H9 (cell line): Measurements from ENCODE around the gene PRODH. TPM values are rescaled to one million over a fixed set of nuclear protein-coding genes. Genes with fewer than 3 reads are reported as not detected.
"Not testable (repeated sequence)": the region's sequence is repeated elsewhere in the genome, so short reads cannot be mapped to it uniquely, and the experiment has no call there.

Source experiments
- DNase-seq: peaks from one replicate; pipeline ENCODE4 v3.0.0-alpha.2; 2017
- H2AFZ ChIP-seq: one replicate; pipeline ENCODE4 v1.6.1; 2013; ENCODE audit warnings: mild to moderate bottlenecking, low read length, control low read depth, moderate library complexity
- H2AK5ac ChIP-seq: 2 replicates; pipeline ENCODE4 v1.6.1; 2013; ENCODE audit warnings: low read length, control low read depth, mixed read lengths; ENCODE audit not compliant: insufficient read length
- H2BK120ac ChIP-seq: one replicate; pipeline ENCODE4 v1.6.1; 2013; ENCODE audit warnings: low read depth, mild to moderate bottlenecking, low read length, control low read depth, inconsistent platforms; ENCODE audit not compliant: poor library complexity, severe bottlenecking
- H2BK12ac ChIP-seq: 2 replicates; pipeline ENCODE4 v1.6.1; 2013; ENCODE audit warnings: low read length, control low read depth, mixed read lengths, low read depth; ENCODE audit not compliant: insufficient read length
- H2BK15ac ChIP-seq: 2 replicates; pipeline ENCODE4 v1.6.1; 2013; ENCODE audit warnings: low read depth, low read length, control low read depth
- H2BK20ac ChIP-seq: one replicate; pipeline ENCODE4 v1.6.1; 2013; ENCODE audit warnings: low read depth, mild to moderate bottlenecking, low read length, control low read depth, inconsistent platforms; ENCODE audit not compliant: poor library complexity, severe bottlenecking
- H2BK5ac ChIP-seq: 2 replicates; pipeline ENCODE4 v1.6.1; 2013; ENCODE audit warnings: low read length, control low read depth, mixed read lengths; ENCODE audit not compliant: insufficient read length
- H3K14ac ChIP-seq: 2 replicates; pipeline ENCODE4 v1.6.1; 2013; ENCODE audit warnings: low read length, control low read depth; ENCODE audit not compliant: insufficient read depth
- H3K18ac ChIP-seq: 2 replicates; pipeline ENCODE4 v1.6.1; 2013; ENCODE audit warnings: low read depth, mild to moderate bottlenecking, mixed read lengths, low read length, control low read depth; ENCODE audit not compliant: insufficient read length
- H3K23ac ChIP-seq: 2 replicates; pipeline ENCODE4 v1.6.1; 2013; ENCODE audit warnings: low read length, control low read depth, mixed read lengths, low read depth; ENCODE audit not compliant: insufficient read length
- H3K23me2 ChIP-seq: 2 replicates; pipeline ENCODE4 v1.6.1; 2013; ENCODE audit warnings: low read depth, mild to moderate bottlenecking, mixed read lengths, low read length, control low read depth; ENCODE audit not compliant: insufficient read length, poor library complexity, severe bottlenecking
- H3K27ac ChIP-seq: 2 replicates; pipeline ENCODE4 v1.5.1; 2013; ENCODE audit warnings: low read length, control low read depth, mixed read lengths, low read depth; ENCODE audit not compliant: insufficient read length
- H3K27me3 ChIP-seq: 2 replicates; pipeline ENCODE4 v1.6.1; 2013; ENCODE audit warnings: low read length, control low read depth, inconsistent platforms; ENCODE audit not compliant: insufficient read depth
- H3K4ac ChIP-seq: 2 replicates; pipeline ENCODE4 v1.6.1; 2013; ENCODE audit warnings: low read depth, mild to moderate bottlenecking, control low read depth, inconsistent platforms, low read length, moderate library complexity
- H3K4me1 ChIP-seq: 2 replicates; pipeline ENCODE4 v1.6.1; 2013; ENCODE audit warnings: low read length, control low read depth, inconsistent platforms; ENCODE audit not compliant: insufficient read depth
- H3K4me2 ChIP-seq: 2 replicates; pipeline ENCODE4 v1.6.1; 2013; ENCODE audit warnings: low read length, control low read depth, mixed read lengths; ENCODE audit not compliant: insufficient read length, insufficient read depth
- H3K56ac ChIP-seq: 2 replicates; pipeline ENCODE4 v1.6.1; 2013; ENCODE audit warnings: low read depth, mild to moderate bottlenecking, mixed read lengths, low read length, control low read depth; ENCODE audit not compliant: insufficient read length
- H3K79me1 ChIP-seq: 2 replicates; pipeline ENCODE4 v1.6.1; 2013; ENCODE audit warnings: low read depth, mild to moderate bottlenecking, moderate library complexity, low read length, control low read depth, inconsistent platforms; ENCODE audit not compliant: insufficient read depth, poor library complexity, severe bottlenecking
- H3K79me2 ChIP-seq: 2 replicates; pipeline ENCODE4 v1.6.1; 2013; ENCODE audit warnings: low read length, control low read depth, inconsistent platforms; ENCODE audit not compliant: insufficient read depth
- H3K9ac ChIP-seq: 2 replicates; pipeline ENCODE4 v1.6.1; 2013; ENCODE audit warnings: low read length, control low read depth, mixed read lengths; ENCODE audit not compliant: insufficient read length; ENCODE audit errors: extremely low read depth
- H3K9me3 ChIP-seq: one replicate; pipeline ENCODE4 v1.6.1; 2013; ENCODE audit warnings: low read depth, low read length, inconsistent platforms; ENCODE audit not compliant: control insufficient read depth
- H3T11ph ChIP-seq: one replicate; pipeline ENCODE4 v1.6.1; 2013; ENCODE audit warnings: mild to moderate bottlenecking, low read length, control low read depth, inconsistent platforms
- H4K20me1 ChIP-seq: one replicate; pipeline ENCODE4 v1.6.1; 2013; ENCODE audit not compliant: control insufficient read depth, insufficient read length, insufficient read depth
- H4K5ac ChIP-seq: 2 replicates; pipeline ENCODE4 v1.6.1; 2013; ENCODE audit warnings: low read depth, mild to moderate bottlenecking, mixed read lengths, low read length, control low read depth; ENCODE audit not compliant: insufficient read length
- H4K8ac ChIP-seq: replicated peaks from 2 replicates; pipeline ENCODE4 v1.6.1; 2013; ENCODE audit warnings: low read length, control low read depth, mixed read lengths, low read depth; ENCODE audit not compliant: insufficient read length
- H4K91ac ChIP-seq: 2 replicates; pipeline ENCODE4 v1.6.1; 2013; ENCODE audit warnings: low read depth, mild to moderate bottlenecking, moderate library complexity, mixed read lengths, low read length, control low read depth; ENCODE audit not compliant: insufficient read length
- H3K27ac Mint-ChIP-seq, 3 experiments: 2 replicates in 2 of 3; 3 replicates in 1 of 3; pipeline ENCODE4 v1.8.0; 2020 to 2021; ENCODE audit warnings: mixed read lengths in 3 of 3, mild to moderate bottlenecking in 1 of 3, moderate library complexity in 1 of 3
- H3K27me3 Mint-ChIP-seq: 2 replicates; pipeline ENCODE4 v1.8.0; 2021; ENCODE audit warnings: low read depth, mild to moderate bottlenecking, moderate library complexity, mixed read lengths
- H3K36me3 Mint-ChIP-seq, 3 experiments: 2 replicates in 2 of 3; 3 replicates in 1 of 3; pipeline ENCODE4 v1.8.0; 2020 to 2021; ENCODE audit warnings: low read depth in 3 of 3, mixed read lengths in 3 of 3; ENCODE audit not compliant: insufficient read depth in 1 of 3
- H3K4me1 Mint-ChIP-seq, 2 experiments: 2 replicates each; pipeline ENCODE4 v1.8.0; 2020; ENCODE audit warnings: mixed read lengths in 2 of 2
- H3K4me3 Mint-ChIP-seq, 2 experiments: 2 replicates in 1 of 2; 3 replicates in 1 of 2; pipeline ENCODE4 v1.8.0; 2020 to 2021; ENCODE audit warnings: mild to moderate bottlenecking in 2 of 2, mixed read lengths in 2 of 2, moderate library complexity in 1 of 2
- H3K9me3 Mint-ChIP-seq, 2 experiments: 2 replicates in 1 of 2; 3 replicates in 1 of 2; pipeline ENCODE4 v1.8.0; 2020; ENCODE audit warnings: mild to moderate bottlenecking in 2 of 2, mixed read lengths in 2 of 2, moderate library complexity in 1 of 2
- WGBS: extraction: QIAGEN DNeasy Blood & Tissue Kit; methylation state at CpG from one replicate; pipeline ENCODE4 v1.1.7; 2013; ENCODE audit warnings: missing lambda C conversion rate, low lambda C conversion rate, mixed read lengths; ENCODE audit not compliant: insufficient read length; ENCODE audit errors: extremely low coverage; 5-methylcytosine and 5-hydroxymethylcytosine counted together
- total RNA-seq: library from RNA; stranded (reverse); gene quantifications from 2 replicates; pipeline ENCODE4 v1.2.1, GENCODE V29; 2021

Gene PRODH
- total RNA-seq, 1 experiment from 2014 or later: 51.2 TPM

DNA sequence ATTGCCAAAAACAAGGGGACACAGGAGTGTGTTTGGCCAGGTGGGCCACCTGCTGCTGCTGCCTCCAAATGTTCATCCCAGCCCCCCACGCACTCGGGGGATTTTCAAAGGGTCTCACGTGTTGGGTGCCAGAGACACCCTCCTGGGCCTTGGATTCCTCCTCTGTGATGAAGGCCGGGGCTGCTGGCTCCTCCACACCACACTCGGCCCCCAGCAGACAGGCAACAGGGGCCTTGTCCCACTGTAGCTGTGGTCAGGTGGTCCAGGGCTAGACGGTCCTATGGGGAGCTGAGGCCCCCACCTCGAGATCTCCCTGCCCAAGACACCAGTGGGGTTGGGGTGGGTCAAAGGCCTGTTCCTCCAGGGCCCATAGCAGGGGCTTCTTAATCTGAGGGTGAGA lies 25.1 kb upstream of the PRODH start:
- H2BK5ac ChIP-seq, H3K36me3 Mint-ChIP-seq, H2AFZ ChIP-seq, H2BK20ac ChIP-seq, H3K4me3 Mint-ChIP-seq, DNase-seq, H3K9me3 ChIP-seq, H2AK5ac ChIP-seq, H3K23ac ChIP-seq, H3K27me3 ChIP-seq, H2BK15ac ChIP-seq, H3K23me2 ChIP-seq, H3K4me1 ChIP-seq, H3K27ac ChIP-seq, H4K5ac ChIP-seq, H3K79me2 ChIP-seq, H3K9ac ChIP-seq, H3K27me3 Mint-ChIP-seq, H3K14ac ChIP-seq, H3K79me1 ChIP-seq, H3K4me2 ChIP-seq, H2BK12ac ChIP-seq, H3K4ac ChIP-seq, H2BK120ac ChIP-seq, H3K56ac ChIP-seq, H3K9me3 Mint-ChIP-seq, H3K18ac ChIP-seq, H4K20me1 ChIP-seq, H3T11ph ChIP-seq, H4K91ac ChIP-seq, H4K8ac ChIP-seq: not testable (repeated sequence)
- Mint-ChIP-seq H3K27ac (peak overlapping the region in 1 of 3 experiments; percentile 52; a peak in 1 of 7 replicates), H3K4me1 (peaks cover 7 to 14% of the 10 kb centered on the region in 2 experiments)
- WGBS: no CpG with 5 or more reads among the region's 7 CpGs

DNA sequence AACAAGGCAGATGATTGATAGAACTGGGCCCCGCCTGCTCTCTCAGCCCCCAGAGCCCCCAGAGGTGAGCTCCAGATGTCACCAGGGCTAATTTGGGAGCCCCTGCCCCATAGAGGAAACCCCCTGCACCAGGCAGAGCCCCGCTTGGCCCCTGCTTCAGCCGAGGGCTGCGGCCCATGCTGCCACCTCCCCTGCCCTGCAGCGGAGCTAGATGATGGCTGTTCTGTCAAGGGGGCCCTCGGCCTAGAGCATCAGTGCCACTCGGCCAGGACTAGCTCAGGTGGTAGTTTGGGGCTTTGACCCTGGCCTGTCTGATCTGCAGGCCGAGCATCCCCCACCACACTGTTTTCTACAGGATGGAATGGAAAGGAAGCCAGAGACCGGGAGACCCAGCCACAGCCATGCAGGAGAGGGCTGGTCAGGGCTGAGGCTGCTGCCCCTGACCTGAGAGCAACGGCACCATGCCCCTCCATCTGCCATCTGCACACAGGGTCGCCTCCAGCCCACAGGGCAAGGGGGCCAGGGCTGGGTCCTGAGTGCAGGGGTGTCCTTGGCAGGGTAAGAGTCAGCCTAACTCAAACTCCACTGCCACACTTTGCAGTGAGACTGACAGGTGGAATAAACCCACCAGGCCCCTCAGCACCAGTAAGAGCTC lies 24.2 kb upstream of the PRODH start:
- H3K27me3 Mint-ChIP-seq, H3K4me1 ChIP-seq, H2BK12ac ChIP-seq, H2BK120ac ChIP-seq, H3K9me3 Mint-ChIP-seq, H3K18ac ChIP-seq, H4K5ac ChIP-seq, H3K4me2 ChIP-seq, H3K56ac ChIP-seq, H2BK15ac ChIP-seq, H3T11ph ChIP-seq, H3K9me3 ChIP-seq, H3K23ac ChIP-seq, H3K23me2 ChIP-seq, H2AFZ ChIP-seq, H4K91ac ChIP-seq, DNase-seq, H3K27me3 ChIP-seq, H3K36me3 Mint-ChIP-seq, H3K79me2 ChIP-seq, H3K9ac ChIP-seq, H3K14ac ChIP-seq, H2BK20ac ChIP-seq, H4K20me1 ChIP-seq, H3K79me1 ChIP-seq, H3K27ac ChIP-seq, H3K4me3 Mint-ChIP-seq, H4K8ac ChIP-seq, H3K4ac ChIP-seq, H3K27ac Mint-ChIP-seq, H2BK5ac ChIP-seq, H2AK5ac ChIP-seq: not testable (repeated sequence)
- WGBS: no CpG with 5 or more reads among the region's 11 CpGs
- peaks cover 7 to 14% of the 10 kb centered on the region in 2 experiments for H3K4me1 Mint-ChIP-seq
